WERI-Rb-1 (cell line): ENCODE results near the gene FKBP2.
A peak's percentile ranks its signal among the peaks of the same experiment; 100 is the strongest.

ENCODE experiments used
- DNase-seq: peaks from one replicate; pipeline ENCODE4 v3.0.0-alpha.2; 2020
- H3K27ac ChIP-seq: fragments of 250-450 bp; sonication (Bioruptor Pico); 2 replicates; pipeline ENCODE4 v1.5.1; 2020; ENCODE audit warnings: mild to moderate bottlenecking, moderate library complexity
- H3K27me3 ChIP-seq: fragments of 250-450 bp; sonication (Bioruptor Pico); 2 replicates; pipeline ENCODE4 v1.5.1; 2021; ENCODE audit warnings: mild to moderate bottlenecking, low read depth, moderate library complexity; ENCODE audit not compliant: insufficient read depth, severe bottlenecking
- H3K36me3 ChIP-seq: fragments of 250-450 bp; sonication (Bioruptor Pico); 2 replicates; pipeline ENCODE4 v1.5.1; 2020; ENCODE audit warnings: mild to moderate bottlenecking, moderate library complexity
- H3K4me3 ChIP-seq: 2 replicates; pipeline ENCODE4 v1.5.1; 2011; ENCODE audit warnings: low read depth, mild to moderate bottlenecking, control low read depth, low read length
- H3K9me3 ChIP-seq: fragments of 250-450 bp; sonication (Bioruptor Pico); 2 replicates; pipeline ENCODE4 v1.5.1; 2021; ENCODE audit warnings: mild to moderate bottlenecking, moderate library complexity; ENCODE audit not compliant: severe bottlenecking
- CTCF ChIP-seq: IDR thresholded peaks from 2 replicates; pipeline ENCODE4 v1.5.1; 2011; ENCODE audit warnings: low read depth, mild to moderate bottlenecking, control low read depth, inconsistent platforms, low read length

Gene FKBP2

GRCh38 chr11:64253481-64253880 is 12.6 kb downstream of the FKBP2 start:
- DNase-seq = no peak
- Histone ChIP-seq H3K36me3 (peaks cover 36% of the 10 kb centered on the region), H3K9me3 (no peaks in the 10 kb centered on the region), H3K4me3 (no peak overlapping the region), H3K27me3 (no peaks in the 10 kb centered on the region), H3K27ac (no peak overlapping the region)
- TF ChIP-seq CTCF = no peak

- peaks cover 44% of the 10 kb centered on the region for H3K36me3 ChIP-seq
Measured at GRCh38 chr11:64254326-64254725, 13.4 kb downstream of the FKBP2 start.

GRCh38 chr11:64255135-64256128 is 14.5 kb downstream of the FKBP2 start:
- peaks cover 54% of the 10 kb centered on the region for H3K36me3 ChIP-seq

More at GRCh38 chr11:64254326-64254725, 13.4 kb downstream of the FKBP2 start:
- Histone ChIP-seq H3K27me3 (no peaks in the 10 kb centered on the region), H3K9me3 (no peaks in the 10 kb centered on the region), H3K27ac (no peak overlapping the region), H3K4me3 (no peak overlapping the region)
- DNase-seq = no peak
- no peak for TF ChIP-seq CTCF

GRCh38 chr11:64256300-64256699 is 15.4 kb downstream of the FKBP2 start:
- peaks cover 59% of the 10 kb centered on the region for H3K36me3 ChIP-seq
- no peak for TF ChIP-seq CTCF
- H3K27me3 ChIP-seq = no peaks in the 10 kb centered on the region
- DNase-seq = no peak
- no peaks in the 10 kb centered on the region for H3K9me3 ChIP-seq
- H3K4me3 ChIP-seq = no peak overlapping the region
- H3K27ac ChIP-seq = peak overlapping the region; percentile 33; the same call in 1 of the 2 replicates

More at GRCh38 chr11:64255135-64256128, 14.5 kb downstream of the FKBP2 start:
- H3K27ac ChIP-seq = peak overlapping the region; percentile 33; the same call in 1 of the 2 replicates
- no peaks in the 10 kb centered on the region for H3K27me3 ChIP-seq
- TF ChIP-seq CTCF = no peak
- no peak for DNase-seq
- H3K9me3 ChIP-seq = no peaks in the 10 kb centered on the region
- H3K4me3 ChIP-seq = no peak overlapping the region

GRCh38 chr11:64258356-64258755 is 17.5 kb downstream of the FKBP2 start:
- H3K36me3 ChIP-seq = peaks cover 76% of the 10 kb centered on the region
- no peaks in the 10 kb centered on the region for H3K9me3 ChIP-seq
- TF ChIP-seq CTCF = no peak
- no peak overlapping the region for H3K4me3 ChIP-seq
- H3K27me3 ChIP-seq = no peaks in the 10 kb centered on the region
- DNase-seq = no peak
- no peak overlapping the region for H3K27ac ChIP-seq
